GM10847 (cell line): Measurements from ENCODE around the gene ODAD3.

Source experiments
- POLR2A ChIP-seq: IDR thresholded peaks from 2 replicates; pipeline ENCODE4 v1.6.1; 2011; ENCODE audit not compliant: insufficient read length; ENCODE audit errors: extremely low read depth

ODAD3 gene

DNA sequence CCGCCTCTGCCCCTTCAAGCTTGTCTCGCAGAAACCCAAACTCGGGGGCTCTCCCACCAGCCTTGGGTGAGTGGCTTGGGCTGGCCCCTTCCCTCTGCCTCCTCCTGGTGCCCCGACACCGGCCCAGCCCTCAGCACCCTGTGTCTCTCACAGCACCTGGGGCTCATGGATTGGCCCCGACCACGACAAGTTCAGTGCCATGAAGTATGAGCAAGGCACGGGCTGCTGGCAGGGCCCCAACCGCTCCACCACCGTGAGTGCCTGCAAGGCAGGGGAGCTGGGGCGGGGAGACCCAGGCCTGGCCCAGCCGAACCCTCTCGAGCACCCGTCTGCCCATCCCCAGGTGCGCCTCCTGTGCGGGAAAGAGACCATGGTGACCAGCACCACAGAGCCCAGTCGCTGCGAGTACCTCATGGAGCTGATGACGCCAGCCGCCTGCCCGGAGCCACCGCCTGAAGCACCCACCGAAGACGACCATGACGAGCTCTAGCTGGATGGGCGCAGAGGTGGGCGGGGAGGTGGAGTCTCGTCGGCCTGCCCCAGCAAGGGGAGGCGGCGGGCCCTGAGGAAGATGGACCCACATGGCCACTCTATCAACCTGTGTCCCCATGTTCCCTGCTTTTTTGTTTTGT is 14.1 kb upstream of the ODAD3 start:
- no peak for TF ChIP-seq POLR2A

DNA sequence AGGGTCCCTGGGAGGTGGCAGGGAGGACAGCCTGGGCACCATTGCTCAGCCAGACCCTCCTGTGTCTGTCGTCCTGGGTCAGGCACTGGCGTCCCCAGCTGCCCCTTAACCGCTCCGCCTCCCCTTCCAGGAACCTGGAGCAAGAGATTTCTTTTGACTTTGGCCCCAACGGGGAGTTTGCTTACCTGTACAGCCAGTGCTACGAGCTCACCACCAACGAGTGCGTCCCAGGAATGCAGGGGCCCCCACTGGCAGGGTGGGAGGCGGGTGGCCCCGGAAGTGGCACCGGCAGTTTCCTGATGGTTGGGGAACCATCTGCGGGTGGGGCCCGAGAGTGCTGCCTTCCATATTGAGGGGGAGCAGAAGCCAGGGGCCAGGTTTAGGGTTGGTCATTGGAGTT is 13.5 kb upstream of the ODAD3 start:
- TF ChIP-seq POLR2A = no peak

DNA sequence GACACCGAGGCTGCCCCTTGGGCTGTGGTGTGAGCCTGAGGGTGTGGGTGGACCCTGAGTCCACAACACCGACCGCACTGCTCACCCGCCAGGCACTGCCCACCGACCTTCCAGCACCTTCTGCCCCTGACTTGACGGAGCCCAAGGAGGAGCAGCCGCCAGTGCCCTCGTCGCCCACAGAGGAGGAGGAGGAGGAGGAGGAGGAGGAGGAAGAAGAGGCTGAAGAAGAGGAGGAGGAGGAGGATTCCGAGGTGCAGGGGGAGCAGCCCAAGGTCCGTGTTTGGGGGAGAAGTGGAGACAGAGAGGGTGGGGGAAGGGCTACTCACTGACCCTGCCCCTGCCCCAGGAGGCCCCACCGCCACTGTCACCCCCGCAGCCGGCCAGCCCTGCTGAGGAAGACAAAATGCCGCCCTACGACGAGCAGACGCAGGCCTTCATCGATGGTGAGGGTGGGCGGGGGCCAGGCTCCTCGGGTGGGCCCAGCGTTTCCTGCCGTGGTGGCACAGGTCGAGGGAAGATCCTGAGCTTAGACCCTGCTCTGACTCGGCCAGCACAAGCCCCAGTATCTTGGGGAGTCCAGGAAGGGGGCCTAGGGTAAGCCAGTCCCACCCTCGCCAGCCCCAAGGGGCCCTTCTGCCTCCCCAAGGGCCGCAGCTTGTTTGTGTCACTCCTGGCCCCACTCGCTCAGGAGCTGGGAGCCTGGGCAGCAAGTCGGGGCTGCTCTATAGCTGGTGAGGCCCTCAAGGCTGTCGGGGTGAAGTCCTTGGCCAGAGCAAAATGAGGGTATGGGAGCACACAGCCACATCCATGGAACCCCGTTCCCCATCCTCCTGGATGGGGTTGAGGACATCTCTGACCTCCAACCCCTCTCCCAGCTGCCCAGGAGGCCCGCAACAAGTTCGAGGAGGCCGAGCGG is 12.7 kb upstream of the ODAD3 start:
- no peak for TF ChIP-seq POLR2A

DNA sequence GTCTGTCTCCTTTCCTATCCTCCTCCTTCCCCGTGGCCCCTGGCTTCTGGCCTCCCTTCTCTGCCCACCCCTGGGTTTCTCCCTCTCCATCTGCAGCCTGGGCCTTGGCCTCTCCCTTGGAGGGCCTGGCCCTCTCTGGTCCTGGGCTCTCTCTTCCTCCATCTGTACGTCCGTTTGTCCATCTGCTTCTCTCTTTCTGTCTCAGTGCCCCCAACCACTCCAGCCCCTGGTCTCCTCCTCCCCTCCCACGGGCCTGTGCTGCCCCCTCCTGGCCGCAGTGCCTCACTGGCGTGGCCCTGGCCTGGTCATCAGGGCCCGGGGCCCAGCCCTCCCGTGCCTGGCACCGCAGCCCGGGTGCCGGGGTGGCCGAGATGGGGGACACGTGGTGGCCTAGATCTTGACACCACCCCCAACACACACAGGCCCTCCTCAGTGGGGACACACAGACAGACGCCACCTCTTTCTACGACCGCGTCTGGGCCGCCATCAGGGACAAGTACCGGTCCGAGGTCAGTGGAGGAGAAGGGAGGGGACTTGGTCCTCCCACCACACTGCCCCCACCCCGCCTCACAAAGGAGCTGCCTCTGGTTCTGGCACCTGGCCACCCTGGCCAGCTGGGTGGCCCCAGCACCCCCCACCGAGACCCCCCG is 11.9 kb upstream of the ODAD3 start:
- TF ChIP-seq POLR2A = no peak

DNA sequence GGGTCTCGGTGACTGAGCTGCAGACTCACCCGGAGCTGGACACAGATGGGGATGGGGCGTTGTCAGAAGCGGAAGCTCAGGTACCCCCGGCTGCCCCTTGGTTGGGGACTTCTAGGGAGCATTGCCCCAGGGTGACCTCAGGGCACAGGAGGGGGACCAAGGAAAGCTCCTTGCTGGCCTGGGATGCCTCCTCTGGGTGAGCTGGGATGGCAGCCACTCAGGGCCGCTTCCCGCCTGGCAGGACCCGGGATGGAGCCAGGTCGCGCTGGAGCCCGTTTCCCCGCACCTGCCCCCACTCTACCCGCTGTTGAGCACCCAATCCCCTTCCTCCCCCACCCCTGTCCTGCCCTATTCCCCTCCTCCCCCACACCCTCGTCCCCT is 11.3 kb upstream of the ODAD3 start:
- no peak for TF ChIP-seq POLR2A

DNA sequence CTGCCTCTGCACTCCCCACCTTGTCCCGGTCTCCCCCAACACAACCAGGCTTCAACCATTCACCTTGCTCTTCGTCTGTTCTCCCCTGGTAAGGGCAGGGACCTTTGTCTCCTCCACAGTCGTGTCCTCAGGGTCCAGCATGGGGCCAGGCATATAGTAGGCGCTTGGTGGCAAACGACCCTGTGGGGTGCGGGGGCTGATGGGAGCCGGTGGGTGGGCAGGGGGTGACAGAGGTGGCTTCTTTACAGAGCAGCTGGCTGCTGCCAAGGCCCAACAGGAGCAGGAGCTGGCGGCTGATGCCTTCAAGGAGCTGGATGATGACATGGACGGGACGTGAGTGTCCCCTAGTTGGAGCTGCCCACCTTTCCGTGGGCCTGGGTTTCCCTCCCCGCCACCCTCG is 10.2 kb upstream of the ODAD3 start:
- TF ChIP-seq POLR2A = no peak

DNA sequence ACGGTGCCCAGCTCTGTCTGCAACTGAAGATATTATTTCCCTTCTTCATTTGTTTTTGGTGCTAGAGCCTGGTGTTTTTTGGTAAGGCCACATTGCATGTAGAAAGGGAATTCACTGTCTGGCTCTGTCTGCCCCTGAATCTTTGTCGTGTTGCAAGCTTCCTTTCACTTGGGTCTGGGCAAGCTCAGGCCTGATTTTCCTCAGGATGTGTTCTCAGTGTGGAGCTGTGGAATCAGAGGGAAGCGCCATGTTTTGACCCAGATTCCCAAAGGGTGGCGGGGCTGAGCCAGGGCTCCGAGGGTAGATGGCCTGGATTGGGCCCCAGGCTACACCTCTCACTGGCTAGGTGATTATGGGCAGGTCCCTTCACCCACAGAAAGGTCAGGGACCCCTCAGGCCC is 9.1 kb upstream of the ODAD3 start:
- TF ChIP-seq POLR2A = no peak

DNA sequence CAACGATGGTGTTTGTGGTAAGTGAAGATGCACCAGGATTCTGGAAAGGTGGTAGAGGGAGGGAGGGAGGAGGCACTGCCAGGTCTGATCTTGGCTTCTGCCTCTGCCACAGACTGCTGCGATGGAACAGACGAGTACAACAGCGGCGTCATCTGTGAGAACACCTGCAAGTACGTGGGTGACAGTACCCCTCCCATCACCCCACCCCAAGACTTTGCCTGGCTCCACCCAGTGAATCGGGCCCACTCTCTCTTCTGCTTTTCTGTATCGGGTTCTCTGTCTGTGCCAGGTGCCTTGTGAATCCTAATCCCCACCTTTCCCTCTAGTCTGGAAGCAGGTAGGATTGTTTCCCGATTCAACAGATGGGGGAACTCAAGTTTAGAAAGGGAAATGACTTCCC is 3.0 kb upstream of the ODAD3 start:
- TF ChIP-seq POLR2A = no peak

DNA sequence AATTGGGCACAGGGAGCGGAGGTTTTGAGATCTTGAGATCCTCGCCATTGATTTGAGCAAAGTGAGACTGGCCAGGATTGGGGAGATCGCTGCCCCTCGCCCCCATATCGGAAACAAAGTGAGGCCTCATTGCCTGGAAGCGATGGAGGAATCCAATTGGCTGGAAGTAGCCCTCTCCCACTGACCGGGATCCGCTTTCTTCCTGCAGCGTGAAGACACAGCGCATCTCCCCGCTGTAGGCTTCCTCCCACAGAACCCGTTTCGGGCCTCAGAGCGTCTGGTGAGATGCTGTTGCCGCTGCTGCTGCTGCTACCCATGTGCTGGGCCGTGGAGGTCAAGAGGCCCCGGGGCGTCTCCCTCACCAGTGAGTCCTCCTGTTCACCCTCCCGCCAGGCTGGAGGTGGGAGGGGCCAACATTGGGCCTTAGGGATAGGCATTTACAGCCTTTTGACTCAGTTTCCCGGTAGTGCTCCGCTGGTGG is 952 bp upstream of the ODAD3 start:
- TF ChIP-seq POLR2A = no peak

DNA sequence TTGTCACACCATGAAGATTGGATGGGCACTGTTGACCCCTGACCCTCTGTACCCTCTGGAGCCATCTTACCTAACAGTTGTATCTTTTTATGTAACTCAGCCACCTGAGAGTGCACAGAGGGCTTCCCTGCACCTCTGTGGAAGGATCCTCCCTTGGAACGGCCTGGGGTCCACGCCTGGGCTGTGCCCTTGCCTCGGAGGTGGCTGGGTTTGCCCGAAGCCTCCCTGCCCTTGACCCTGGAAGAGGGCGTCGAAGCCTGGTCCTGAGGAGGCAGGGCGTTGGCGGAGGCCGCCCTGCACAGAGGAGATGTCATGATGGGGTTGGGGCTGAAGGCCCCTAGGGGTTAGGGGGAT is 241 bp downstream of the ODAD3 start:
- TF ChIP-seq POLR2A = no peak

DNA sequence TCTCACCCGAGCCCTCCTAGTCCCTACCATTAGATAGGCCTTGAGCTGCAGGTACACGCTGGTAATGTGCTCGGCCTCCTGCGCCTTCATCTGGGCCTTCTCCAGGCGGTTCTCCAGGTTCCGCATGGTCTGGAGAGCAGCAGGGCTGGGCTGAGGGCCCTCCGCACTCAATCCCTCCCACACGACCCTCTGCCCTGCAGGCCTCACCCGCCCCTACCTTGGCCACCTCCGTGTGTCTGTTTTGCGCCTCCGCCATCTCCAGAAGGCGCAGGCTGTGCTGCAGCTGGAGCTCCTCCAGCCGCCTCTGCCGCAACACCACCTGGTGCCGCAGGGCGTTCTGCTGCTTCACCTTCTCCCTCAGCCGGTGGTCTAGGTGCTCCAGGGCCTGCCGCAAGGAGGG is 8.3 kb downstream of the ODAD3 start:
- TF ChIP-seq POLR2A = no peak

DNA sequence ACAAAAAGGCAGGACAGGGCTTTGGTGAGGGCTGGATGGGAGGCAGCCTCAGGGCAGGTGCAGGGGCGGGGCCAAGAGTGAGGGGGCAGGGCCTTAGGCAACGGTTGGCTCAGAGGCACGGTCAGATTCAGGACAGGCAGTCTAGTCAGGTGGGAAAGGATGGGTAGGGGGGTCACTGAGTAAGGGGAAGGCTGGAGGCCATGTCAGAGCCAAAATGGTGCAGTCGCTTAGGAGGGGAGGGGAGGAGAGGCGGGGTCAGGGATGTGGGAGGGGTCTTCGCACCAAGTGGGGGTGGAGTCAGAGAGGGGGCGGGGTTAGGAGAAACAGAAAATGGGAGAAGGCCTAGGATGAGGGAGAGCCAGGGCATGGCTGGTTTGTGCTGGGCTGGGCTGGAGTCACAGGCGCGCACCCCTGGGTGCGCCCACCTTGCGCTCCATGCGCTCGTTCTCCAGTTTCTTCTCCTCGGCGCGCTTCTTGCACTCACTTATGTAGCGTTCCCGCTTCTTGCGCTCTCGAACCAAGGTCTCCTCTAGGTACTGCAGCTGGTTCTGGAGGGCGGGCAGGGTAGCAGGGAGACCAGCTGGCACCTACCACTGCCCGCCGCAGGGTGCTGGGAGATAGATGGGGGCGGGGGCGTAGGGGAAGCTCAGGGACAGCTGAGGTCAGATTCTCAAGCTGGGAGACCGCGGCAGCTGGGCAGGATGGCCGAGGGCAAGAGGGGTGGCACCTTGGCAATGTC is 9.0 kb downstream of the ODAD3 start:
- TF ChIP-seq POLR2A = no peak

DNA sequence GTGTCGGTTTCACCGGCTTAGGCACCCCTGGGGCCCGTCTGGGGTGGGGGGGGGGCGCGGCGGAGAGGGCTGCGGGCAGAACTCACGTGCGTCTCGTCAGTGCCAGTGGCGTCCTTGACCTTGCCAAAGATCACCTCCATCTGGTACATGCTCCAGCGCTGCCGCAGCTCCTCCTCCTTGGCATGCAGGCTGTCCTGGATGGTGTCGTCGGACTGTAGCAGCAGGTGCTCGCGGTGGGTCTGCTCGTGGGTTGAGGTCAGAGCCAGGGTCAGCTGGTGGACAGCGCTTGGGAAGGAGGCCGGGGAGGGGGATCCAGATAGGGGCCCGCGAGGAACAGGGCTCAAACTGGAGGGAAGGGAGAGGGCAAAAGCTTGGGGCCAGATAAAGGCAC is 11.1 kb downstream of the ODAD3 start:
- no peak for TF ChIP-seq POLR2A

DNA sequence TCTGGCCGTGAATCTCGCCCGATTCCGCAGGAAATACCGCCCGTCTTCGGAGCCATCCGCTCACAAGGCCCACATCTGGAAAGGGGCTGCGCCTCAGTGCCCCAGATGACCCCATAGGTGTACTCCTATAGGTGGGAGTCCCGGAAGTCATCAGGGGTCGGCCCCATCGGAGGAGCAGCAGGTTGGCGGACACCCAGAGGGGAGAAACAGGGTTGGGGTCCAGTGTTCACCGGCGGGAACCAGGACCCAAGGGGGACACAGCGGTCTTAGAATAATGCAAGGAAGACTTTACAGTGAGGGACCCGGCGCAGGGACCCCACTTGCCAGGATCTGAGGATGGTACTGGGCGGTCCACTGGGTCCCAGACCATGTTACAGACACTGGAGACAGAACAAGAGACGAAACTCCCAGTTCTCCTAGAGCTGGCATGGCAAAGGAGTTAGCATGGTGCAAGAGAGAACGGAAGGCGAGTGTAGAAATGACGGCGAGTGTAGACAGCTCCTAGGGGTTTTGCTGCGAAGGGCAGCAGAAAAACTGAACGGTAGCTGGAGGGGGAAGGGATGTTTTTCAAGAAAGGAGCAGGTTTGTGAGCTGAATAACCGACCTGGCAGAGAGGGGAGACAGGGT is 11.6 kb downstream of the ODAD3 start:
- TF ChIP-seq POLR2A = no peak
